ENCODE results near the gene ZNF683. TPM values are rescaled to one million over a fixed set of nuclear protein-coding genes. Genes with fewer than 3 reads are reported as not detected.
A peak's percentile ranks its signal among the peaks of the same experiment; 100 is the strongest.

ZNF683 gene
- total RNA-seq, 2 donors from 2014 or later, result not detected

DNA sequence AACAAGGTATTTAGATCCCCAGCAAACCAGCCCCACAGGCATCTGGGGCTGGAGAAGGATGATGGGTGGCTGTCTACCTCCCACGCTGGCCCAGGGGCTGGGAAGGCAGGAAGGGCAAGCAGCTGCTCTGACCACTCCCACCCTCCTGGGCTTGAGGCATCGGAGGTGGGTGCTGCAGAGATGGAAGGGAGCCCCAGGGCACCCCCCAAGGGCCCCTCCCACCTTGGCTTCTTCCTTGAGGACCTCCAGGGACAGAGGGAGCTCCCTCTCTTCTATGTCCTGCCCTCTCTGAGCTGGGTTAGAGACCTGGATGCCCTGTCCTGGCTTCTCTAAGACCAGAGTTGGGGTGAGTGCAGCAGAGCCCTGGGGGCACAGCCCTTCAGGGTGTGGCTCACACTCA lies 51.7 kb downstream of the ZNF683 start:
- no peaks in the 10 kb centered on the region for H3K27me3 ChIP-seq
- no peaks in the 10 kb centered on the region for H3K9me3 ChIP-seq
- TF ChIP-seq, protein P1, sequence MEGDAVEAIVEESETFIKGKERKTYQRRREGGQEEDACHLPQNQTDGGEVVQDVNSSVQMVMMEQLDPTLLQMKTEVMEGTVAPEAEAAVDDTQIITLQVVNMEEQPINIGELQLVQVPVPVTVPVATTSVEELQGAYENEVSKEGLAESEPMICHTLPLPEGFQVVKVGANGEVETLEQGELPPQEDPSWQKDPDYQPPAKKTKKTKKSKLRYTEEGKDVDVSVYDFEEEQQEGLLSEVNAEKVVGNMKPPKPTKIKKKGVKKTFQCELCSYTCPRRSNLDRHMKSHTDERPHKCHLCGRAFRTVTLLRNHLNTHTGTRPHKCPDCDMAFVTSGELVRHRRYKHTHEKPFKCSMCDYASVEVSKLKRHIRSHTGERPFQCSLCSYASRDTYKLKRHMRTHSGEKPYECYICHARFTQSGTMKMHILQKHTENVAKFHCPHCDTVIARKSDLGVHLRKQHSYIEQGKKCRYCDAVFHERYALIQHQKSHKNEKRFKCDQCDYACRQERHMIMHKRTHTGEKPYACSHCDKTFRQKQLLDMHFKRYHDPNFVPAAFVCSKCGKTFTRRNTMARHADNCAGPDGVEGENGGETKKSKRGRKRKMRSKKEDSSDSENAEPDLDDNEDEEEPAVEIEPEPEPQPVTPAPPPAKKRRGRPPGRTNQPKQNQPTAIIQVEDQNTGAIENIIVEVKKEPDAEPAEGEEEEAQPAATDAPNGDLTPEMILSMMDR (IDR thresholded peaks at IDR 0.05), result no peak
- no peak for TF ChIP-seq POLR2A (IDR thresholded peaks at IDR 0.05)
- 0 to 61% methylated on average over 1 to 2 of the region's 2 CpGs for WGBS, 2 donors
- no peak for DNase-seq
- no peaks in the 10 kb centered on the region for H3K36me3 ChIP-seq (replicated peaks in 1 of 2; ENCODE audit: insufficient read depth in 1 of 2, low read depth in 2 of 2)
- H3K4me1 ChIP-seq, result peaks cover 4% of the 10 kb centered on the region
- no peak for ATAC-seq
- intact Hi-C loops (cut with DNase I), result loop anchor here (5.0 kb wide), 1 partner anchor 34 kb away; no protein-coding TSS in a partner anchor
- no peak overlapping the region for H3K4me3 ChIP-seq
- H3K27ac ChIP-seq, result no peak overlapping the region

GRCh38 chr1:26318338-26319064 lies 54.0 kb downstream of the ZNF683 start:
- ATAC-seq (no peak), DNase-seq (peak in 1 of 4 donors; percentile 60)
- 54 to 61% methylated on average over 9 of the region's 9 CpGs for WGBS, 2 donors
- no peaks in the 10 kb centered on the region for H3K9me3 ChIP-seq
- TF ChIP-seq POLR2A (IDR thresholded peaks at IDR 0.05), result no peak
- TF ChIP-seq, protein P1 (IDR thresholded peaks at IDR 0.05), result no peak
- H3K27ac ChIP-seq, result peak overlapping the region in 1 of 4 donors; percentile 45
- H3K4me3 ChIP-seq, result no peak overlapping the region
- no peaks in the 10 kb centered on the region for H3K27me3 ChIP-seq
- intact Hi-C loops (cut with DNase I), result loop anchor here (5.0 kb wide), 1 partner anchor 46 kb away; no protein-coding TSS in a partner anchor
- H3K4me1 ChIP-seq, result peaks cover 4% of the 10 kb centered on the region
- H3K36me3 ChIP-seq (replicated peaks in 1 of 2; ENCODE audit: insufficient read depth in 1 of 2, low read depth in 2 of 2), result no peaks in the 10 kb centered on the region

GRCh38 chr1:26317612-26318337 lies 54.8 kb downstream of the ZNF683 start, which contains the start of gene CD52:
CD52 (plus strand) TSS chr1:26317958; CDS start chr1:26318018, 60 bp downstream.
- ATAC-seq, result no peak
- no peak within 1 kb of the TSS for H3K4me3 ChIP-seq
- TF ChIP-seq, protein P1 (IDR thresholded peaks at IDR 0.05), result no peak
- no peak for TF ChIP-seq POLR2A (IDR thresholded peaks at IDR 0.05)
- no peaks in the 10 kb centered on the region for H3K9me3 ChIP-seq
- no peak for DNase-seq
- intact Hi-C loops (cut with DNase I), result loop anchor here (5.0 kb wide), 1 partner anchor 45 kb away; no protein-coding TSS in a partner anchor
- no peaks in the 10 kb centered on the region for H3K27me3 ChIP-seq
- H3K27ac ChIP-seq, result peak within 1 kb of the TSS in 1 of 4 donors; percentile 45
- H3K36me3 ChIP-seq (replicated peaks in 1 of 2; ENCODE audit: insufficient read depth in 1 of 2, low read depth in 2 of 2), result no peaks in the 10 kb centered on the region
- WGBS, 2 donors, result 60 to 71% methylated on average over 12 of the region's 12 CpGs
- H3K4me1 ChIP-seq, result peaks cover 4% of the 10 kb centered on the region

GRCh38 chr1:26317146-26317545 lies 55.4 kb downstream of the ZNF683 start:
- Histone ChIP-seq H3K9me3 (no peaks in the 10 kb centered on the region), H3K27ac (no peak overlapping the region), H3K27me3 (no peaks in the 10 kb centered on the region), H3K4me3 (no peak overlapping the region), H3K4me1 (peaks cover 4% of the 10 kb centered on the region), H3K36me3 (replicated peaks in 1 of 2; ENCODE audit: insufficient read depth in 1 of 2, low read depth in 2 of 2) (no peaks in the 10 kb centered on the region)
- DNase-seq, result no peak
- 84 to 92% methylated on average over 2 of the region's 2 CpGs for WGBS, 2 donors
- TF ChIP-seq, protein P1 (IDR thresholded peaks at IDR 0.05), result no peak
- intact Hi-C loops (cut with DNase I), result loop anchor here (5.0 kb wide), 1 partner anchor 45 kb away; no protein-coding TSS in a partner anchor
- ATAC-seq, result no peak

All from body of pancreas (tissue), 4 donors.